DMS 273 (cell line): Measurements from ENCODE around the gene FOLR1.

Experiments used
- DNase-seq: peaks from one replicate; lab custom pipeline; 2025; ENCODE audit not compliant: unreplicated experiment; lab: John Stamatoyannopoulos, UW

FOLR1 gene

DNA sequence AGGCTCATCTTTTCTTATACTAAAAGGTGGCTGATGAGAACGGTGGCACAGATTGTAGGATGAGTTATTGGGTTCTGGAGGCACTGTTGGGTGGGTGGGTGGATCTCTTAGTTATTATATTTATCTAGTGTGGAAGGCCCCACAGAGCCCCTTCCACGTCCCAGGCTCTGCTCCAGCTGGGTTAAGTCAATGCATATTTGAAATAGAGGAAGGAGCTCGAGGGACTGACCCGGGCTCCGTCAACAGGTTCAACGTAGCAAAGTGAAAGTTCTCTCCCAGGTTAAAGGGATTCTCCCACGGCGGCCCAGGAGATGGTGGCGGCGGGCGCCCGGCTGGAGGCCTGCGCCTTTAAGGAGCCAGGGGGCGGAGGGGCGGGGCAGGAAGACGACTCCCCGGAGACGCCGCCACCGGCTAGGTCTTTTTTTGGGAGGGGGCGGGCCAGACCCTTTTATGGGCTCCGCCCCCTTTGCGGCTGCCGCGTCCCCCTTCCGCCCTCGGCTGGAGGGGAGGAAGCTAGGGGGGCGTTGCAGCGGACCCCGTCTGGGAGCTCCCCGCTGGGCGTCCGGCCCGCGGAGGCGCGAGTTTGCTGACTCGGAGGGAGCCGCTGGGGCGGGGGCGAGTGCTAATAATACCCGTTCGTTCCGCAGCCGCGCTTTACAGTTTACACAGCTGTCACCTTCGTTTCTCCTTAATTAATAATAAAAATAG, 31.1 kb downstream of the FOLR1 start:
- peak; percentile 92 for DNase-seq

DNA sequence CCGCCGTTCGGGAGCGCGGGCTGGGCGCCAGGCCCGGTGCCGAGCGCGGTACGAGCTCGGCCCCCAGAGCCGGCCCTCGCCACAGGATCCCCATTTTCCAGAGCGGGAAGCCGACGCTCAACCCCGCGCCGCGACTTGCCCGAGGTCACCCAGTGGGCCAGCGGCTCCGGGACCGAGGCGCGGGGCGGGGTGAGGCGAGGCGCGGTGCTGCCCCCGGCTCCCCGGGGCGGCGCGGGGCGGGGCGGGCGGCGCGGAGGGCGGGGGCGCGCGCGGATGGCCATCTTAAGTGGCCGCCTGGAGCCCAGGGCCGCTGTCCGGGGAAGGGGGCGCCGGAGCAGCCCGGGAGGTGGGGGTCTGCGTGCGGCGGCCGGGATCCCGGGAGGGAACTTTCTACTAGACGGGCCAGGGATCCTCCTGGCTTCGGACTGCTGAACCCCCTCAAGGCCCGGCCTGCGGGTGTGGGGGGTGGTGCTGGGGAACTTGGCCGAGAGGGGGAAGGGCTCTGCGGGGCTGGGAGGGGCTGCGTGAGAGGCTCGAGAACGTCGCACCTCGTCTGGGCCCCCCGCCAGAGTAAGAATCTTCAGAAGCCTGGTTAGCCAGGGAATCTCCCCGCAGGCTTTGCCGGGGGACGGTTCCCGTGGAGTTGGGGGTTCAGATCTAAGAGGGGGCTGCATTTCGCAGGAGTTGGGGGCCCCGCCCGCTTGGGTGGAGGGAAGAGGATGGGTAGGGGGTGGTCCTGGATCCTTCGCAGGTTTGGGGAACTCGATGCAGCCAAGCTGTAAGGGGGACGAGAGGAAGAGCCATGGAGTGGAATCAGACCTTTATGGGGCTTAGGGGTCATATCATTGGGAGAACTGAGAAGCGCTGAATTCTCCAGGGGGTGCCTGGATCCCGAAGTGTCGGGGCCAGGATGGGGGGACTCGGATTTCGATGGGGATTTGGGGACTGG, 31.9 kb downstream of the FOLR1 start:
- peak; percentile 80 for DNase-seq

DNA sequence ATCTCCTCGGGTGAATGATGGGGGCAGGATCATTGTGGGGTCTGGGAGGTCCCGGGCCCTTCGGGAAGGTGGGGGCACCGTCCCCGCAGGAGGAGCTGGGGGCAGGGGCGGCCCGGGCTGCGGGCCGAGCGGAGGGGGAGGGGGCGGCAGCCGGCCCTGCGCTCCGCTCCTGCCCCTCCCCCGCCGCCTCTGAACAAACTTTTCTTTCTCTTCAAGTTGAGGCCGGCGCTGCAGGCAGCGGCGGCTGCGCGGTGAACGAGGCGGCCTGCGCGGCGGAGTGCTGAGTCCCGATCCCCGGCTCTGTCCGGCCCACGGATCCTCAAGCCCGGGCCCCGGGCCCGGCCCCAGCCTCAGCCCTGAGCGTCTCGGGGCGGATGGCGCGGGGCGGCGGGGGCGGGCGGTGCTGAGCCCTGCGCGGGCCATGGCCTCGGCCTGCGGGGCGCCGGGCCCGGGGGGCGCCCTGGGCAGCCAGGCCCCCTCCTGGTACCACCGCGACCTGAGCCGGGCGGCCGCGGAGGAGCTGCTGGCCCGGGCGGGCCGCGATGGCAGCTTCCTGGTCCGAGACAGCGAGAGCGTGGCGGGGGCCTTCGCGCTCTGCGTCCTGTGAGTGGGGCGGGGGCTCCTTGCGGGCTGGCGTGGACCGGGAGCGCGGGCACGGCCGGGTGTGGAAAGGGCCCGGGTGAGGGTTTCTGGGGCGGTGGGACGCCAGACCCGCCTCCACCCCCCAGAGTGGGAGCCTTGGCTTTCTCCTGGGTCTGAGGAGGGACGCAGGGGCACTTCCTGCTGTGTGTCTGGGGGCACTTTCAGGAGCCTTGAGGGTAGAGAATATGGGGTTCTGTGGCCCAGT, 32.8 kb downstream of the FOLR1 start, which contains the start of gene INPPL1:
Gene INPPL1 (plus strand): TSS at position 204 of the 847 bp plus-strand sequence. CDS start 218 bp downstream, at position 422.
- peak; percentile 46 for DNase-seq

DNA sequence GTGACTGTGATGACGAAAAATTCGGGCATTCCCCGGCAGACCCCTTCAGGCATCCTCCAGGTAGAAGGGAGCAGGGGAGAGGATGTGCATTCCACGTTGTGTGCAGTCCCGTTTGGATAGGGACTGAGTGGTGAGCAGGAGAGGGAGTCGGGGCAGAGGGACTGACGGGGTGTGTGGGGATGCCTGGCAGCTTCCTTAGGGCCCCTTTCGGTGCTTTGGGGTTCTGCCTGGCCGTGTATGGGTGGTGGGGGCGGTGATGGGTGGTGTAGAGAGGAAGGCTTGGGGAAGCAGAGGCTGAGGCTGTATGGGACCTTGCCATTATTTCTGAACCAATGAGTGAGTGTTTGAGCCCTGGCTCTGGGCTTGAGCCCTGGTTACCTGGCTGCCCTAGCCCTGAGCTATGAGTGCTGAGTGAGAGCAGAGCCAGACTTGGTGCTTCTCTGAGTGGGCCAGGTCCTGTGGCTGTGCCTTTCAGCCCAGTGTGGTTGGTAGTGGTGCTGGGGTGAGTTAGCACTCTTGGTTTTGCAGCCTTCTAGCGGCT, 33.5 kb downstream of the FOLR1 start:
- peak; percentile 16 for DNase-seq

DNA sequence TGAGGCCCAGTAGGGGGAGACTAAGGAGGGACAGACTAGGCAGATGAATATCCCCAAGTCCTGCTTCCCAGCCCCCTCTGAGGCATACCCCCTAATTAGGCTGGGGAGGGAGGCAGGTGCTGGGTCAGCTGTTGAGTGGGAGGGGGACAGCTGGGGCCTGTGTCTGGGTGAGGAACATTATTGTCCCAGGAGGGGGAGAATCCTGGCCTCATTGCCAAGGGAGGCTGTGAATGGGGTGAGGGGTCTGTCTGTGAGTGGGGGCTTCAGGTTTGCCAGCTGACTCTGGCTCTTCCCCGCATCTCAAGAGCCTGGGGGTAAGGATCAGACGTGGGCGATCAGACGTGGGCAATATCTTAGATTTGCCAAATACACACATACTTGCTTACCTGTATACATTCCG, 34.8 kb downstream of the FOLR1 start:
- DNase-seq = peak; percentile 43

DNA sequence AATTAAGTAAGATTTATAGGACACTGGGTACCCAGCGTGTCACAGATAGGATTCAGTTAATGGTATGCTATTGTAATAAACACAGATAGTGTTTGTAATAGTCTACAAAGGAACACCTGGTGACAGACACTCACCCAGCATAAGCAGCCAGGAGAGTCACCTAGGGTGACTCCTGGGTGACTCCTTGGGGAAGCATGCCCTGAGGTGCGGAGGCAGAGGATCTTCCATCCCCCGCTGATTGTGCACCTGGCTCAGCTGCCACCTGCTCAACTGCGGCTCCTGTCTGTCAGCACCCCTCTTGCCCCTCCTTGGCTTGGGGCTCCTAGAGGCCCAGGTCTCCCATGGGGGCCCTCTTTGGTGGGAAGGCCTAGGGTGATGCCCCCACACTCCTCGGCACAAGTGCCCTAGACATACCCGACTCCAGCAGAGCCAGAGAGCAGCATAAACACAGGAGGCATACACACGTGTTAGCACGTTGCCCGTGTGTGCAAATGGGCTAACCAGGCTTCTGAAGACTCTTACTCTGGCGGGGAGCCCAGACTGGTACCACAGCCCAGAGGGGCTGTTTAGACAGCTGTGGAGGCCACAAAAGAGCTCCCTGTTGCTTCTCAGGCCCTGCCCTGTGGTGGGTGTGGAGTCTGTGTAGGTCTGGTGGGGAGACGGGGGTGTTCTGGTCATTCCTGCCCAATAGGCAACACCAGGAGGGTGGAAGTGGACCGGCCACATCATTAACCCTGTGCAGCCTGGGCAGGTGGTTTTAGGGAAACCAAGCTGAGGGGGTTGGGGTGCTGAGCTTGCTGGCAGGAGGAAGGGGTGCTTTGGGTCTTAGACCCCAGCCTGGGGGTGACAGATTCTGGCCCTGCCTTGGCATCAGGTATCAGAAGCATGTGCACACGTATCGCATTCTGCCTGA, 35.6 kb downstream of the FOLR1 start:
- DNase-seq = peak; percentile 76

DNA sequence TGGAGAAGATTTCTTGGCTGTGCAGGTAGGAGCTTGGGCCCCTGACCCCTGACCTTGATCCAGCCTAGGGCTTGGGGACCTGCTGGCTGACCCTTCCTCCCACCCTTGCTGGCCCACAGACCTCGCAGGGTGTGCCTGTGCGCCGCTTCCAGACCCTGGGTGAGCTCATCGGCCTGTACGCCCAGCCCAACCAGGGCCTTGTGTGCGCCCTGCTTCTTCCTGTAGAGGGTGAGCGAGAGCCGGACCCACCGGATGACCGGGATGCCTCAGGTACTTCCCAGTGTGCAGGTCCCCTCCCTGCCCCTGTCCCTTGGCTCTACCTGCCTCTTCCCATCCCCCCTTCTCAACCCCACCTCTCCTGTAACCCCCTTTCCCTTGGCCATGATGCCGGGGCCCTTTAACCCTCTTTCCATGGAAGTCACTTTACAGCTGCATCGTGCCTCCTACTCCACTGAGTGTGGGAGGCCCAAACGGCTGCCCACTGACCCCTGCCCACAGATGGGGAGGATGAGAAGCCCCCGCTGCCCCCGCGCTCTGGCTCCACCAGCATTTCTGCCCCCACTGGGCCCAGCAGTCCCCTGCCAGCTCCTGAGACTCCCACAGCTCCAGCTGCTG, 36.4 kb downstream of the FOLR1 start:
- no peak for DNase-seq

DNA sequence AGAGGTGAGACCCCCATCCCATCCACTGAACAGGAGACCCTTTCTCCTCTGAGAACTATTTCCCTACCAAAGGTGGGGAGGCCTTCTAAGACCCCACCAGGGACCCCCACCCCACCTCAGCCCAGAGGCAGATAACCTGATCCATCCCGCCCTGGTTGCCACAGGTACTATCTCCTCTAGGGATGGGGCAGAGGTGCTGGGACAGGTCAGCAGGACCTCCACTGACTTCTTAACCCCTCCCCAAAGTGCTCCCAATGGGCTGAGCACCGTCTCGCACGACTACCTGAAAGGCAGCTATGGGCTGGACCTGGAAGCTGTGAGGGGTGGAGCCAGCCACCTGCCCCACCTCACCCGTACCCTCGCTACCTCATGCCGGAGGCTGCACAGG, 36.9 kb downstream of the FOLR1 start:
- DNase-seq = no peak

DNA sequence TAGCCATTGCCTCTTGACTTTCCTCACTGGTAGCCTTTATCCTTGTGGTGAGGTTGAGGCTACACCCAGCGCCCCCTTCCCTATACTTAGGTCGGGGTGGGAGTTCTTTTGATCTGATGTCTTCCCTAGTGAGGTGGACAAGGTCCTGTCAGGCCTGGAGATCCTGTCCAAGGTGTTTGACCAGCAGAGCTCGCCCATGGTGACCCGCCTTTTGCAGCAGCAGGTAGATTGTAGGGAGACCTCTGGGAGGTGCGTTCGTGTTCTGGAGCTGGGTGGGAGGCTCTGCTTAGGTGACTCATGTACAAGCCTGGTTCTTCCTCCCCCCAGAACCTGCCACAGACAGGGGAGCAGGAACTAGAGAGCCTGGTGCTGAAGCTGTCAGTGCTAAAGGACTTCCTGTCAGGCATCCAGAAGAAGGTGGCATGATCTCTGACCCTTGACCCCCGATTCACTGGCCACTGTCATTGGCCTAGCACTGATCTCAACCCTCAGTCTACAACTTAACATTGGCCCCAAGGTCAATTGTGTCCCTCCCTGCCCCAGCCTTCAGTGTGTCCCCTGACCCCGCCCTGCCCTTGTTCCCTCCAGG, 37.5 kb downstream of the FOLR1 start:
- no peak for DNase-seq

DNA sequence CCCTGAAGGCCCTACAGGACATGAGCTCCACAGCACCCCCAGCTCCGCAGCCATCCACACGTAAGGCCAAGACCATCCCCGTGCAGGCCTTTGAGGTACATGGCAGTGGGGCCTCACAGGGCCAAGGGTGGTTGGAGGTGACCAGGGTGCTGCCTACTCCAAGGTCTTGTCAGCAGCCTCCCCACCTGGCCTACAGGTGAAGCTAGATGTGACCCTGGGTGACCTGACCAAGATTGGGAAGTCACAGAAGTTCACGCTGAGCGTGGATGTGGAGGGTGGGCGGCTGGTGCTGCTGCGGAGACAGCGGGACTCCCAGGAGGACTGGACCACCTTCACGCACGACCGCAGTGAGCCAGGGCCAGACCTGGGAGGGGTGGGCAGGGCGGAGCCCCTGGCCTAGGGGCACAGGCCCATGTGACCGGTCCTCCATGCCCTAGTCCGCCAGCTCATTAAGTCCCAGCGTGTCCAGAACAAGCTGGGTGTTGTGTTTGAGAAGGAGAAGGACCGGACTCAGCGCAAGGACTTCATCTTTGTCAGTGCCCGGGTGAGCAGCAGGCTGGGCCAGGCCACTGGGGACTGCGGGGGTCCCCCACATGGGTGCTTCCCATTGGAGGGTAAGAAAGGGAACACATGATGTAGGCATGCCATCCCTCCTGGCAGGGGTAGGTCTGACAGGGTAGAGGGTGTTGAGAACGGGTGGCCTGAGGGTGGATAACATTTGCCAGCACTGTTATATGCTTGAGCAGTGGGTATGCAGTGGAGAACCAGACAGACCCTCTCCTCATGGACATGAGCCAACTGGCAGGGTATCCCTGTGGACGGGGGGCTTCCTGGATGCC, 38.2 kb downstream of the FOLR1 start:
- DNase-seq = no peak

DNA sequence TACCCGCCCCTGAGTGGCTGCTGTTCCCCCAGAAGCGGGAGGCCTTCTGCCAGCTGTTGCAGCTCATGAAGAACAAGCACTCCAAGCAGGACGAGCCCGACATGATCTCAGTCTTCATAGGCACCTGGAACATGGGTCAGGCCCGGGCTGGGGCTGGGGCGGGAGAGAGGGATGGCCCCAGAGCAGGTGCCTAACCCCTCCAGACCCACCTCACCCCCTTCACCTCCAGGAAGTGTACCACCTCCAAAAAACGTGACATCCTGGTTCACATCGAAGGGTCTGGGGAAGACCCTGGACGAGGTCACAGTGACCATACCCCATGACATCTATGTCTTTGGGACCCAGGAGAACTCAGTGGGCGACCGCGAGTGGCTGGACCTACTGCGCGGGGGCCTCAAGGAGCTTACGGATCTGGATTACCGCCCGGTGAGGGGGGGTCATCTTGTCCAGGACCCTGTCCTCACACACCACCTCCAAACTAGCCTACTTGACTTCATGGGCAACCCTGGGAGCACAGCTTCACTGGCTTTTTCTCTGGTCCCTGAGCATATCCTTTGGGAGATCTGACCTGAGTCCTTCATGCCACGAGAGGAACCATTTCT, 38.9 kb downstream of the FOLR1 start:
- DNase-seq = no peak

DNA sequence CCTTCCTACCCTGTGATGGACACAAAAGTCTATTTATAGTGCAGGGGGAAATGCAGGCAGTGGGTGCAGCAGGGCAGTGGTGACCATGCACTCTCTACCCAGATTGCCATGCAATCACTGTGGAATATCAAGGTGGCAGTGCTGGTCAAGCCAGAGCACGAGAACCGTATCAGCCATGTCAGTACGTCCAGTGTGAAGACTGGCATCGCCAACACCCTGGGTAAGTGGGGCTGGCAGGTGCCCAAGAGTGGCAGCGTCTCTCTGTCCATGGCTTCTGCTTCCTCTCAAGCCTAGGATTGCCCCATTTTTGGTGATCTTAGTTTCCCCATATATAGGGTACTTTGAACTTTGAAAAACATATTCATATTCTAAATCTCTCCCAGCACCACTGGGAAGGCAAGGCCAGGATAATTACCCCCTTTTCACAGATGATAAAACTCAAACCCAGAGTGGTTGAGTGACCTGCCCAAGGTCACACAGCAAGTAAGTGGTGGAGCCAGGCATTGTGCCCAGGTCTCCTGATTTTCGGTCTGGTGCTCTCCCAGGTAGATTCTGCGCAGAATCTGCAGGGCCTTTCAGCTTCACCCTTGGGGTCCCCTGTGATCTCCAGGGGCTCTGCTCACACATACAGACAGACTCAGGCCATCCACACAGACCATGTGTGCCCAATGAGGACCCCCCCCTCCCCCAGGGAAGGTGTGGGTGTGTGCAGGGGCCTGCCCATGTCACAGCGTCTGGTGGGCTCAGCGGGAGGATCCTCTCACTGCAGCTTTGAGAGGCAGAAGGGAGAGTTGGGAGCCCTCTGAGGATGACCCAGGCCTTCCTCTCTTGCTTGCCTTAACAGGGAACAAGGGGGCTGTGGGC, 39.7 kb downstream of the FOLR1 start:
- no peak for DNase-seq

DNA sequence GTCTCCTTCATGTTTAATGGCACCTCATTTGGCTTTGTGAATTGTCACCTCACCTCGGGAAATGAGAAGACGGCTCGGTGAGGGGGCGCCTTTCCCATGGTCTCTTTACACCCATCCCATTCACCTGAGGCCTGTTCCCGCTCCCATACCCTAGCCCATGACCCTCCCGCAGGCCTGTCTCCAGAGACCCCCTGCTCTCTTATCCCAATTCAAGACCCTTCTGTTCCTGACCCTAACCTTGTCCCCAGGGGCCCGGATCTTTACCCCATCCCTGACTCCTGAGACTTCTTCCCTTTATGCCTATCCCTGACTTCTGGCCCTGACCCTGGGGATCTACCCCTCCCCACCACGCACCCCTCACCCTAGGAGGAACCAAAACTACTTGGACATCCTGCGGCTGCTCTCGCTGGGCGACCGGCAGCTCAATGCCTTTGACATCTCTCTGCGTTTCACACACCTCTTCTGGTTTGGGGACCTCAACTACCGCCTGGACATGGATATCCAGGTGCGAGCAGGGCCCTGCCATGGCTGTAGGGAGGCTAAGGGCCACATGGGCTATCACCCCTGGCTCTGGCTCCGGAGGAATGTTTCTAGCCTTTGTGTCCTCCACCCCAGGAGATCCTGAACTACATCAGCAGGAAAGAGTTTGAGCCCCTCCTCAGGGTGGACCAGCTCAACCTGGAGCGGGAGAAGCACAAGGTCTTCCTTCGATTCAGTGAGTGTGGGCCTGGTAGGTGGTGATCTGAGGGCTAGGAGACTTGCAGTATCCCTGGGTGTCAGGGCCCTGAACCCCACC, 40.5 kb downstream of the FOLR1 start:
- DNase-seq = no peak

DNA sequence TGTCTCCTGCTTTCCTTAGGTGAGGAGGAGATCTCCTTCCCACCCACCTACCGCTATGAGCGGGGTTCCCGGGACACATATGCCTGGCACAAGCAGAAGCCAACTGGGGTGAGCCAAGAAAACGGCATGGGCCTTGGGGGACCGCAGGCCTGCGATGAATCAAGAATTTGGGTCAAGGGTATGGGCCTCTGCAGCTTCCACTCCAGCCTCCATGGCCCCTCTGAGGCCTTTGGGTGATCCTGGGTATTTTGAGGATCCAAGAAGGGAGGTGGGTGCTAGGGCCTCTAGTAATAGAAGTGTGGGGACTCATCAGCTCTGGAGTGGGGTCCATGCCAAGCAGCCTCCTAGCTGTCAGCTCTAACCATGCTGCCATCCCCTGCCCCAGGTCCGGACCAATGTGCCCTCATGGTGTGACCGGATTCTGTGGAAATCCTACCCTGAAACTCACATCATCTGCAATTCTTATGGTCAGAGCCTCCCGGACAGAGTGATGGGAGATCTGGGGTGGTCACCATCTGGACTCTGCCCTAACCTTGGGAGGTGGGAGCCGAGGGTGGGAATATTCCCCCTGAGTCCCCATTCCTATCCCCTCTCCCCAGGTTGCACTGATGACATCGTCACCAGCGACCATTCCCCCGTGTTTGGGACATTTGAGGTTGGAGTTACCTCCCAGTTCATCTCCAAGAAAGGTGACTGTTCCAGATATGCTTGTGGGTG, 41.3 kb downstream of the FOLR1 start:
- DNase-seq = no peak

DNA sequence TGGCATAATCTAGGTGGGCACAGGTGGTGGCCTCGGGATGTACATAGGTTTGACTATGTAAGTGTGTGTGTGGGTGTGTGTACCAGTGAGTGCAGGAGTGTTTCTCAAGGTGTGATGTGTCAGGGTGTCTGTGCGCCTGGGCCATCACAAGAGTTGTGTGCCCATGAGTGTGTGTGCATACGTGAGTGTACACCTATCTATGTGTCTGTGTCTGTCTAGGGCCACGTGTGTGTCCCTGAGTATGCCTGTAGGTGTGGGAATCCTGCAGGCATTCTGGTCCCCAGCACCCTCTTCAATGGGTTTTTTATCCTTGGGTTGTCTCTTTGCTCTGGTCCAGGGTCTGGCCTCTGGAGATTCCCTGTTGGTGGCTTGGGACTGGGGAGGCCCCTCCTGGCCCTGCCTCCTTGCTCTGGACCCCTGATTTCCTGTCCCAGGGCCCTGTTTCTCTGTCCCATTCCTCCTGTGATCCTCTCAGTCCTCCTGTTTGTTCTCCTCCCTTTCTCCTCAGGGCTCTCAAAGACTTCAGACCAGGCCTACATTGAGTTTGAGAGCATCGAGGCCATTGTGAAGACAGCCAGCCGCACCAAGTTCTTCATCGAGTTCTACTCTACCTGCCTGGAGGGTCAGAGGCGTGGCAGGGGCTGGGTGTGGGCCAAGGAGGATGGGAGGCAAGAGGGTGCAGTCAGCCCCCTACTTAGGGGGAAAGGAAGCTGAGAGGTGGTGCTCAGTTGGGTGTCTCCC, 42.0 kb downstream of the FOLR1 start:
- DNase-seq = no peak
